NCI-H774 (cell line): Measurements from ENCODE around the gene CTSA.

Experiments
- DNase-seq: peaks from one replicate; lab custom pipeline; 2025; lab: John Stamatoyannopoulos, UW

The CTSA gene

DNA sequence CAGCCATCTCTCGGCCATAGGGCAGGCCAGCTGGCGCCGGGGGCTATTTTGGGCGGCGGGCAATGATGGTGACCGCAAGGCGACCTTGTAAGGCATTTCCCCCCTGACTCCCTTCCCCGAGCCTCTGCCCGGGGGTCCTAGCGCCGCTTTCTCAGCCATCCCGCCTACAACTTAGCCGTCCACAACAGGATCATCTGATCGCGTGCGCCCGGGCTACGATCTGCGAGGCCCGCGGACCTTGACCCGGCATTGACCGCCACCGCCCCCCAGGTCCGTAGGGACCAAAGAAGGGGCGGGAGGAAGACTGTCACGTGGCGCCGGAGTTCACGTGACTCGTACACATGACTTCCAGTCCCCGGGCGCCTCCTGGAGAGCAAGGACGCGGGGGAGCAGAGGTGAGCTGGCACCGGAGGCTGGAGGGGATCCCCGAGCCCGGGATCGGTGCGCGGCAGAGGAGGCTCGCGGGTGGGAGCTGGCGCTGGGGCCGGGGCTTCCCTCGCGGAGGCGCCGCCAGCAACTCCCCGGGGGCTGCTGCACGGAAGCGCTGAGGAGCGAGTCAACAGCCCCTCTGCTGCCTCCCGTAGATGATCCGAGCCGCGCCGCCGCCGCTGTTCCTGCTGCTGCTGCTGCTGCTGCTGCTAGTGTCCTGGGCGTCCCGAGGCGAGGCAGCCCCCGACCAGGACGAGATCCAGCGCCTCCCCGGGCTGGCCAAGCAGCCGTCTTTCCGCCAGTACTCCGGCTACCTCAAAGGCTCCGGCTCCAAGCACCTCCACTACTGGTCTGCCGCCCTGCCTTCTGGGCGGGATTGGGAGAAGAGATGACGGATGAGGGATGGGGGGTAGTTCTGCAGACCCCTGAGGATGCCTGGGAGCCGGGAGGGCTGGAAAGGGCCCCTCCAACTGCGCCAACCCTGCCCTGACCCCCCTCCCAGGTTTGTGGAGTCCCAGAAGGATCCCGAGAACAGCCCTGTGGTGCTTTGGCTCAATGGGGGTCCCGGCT is at the start of gene CTSA, which contains the start of gene NEURL2:
Gene CTSA (plus strand): TSS at position 351 of the 999 bp plus-strand sequence. CDS start 234 bp downstream, at position 585.
Gene NEURL2 (minus strand): TSS at position 224 of the 999 bp plus-strand sequence. CDS start 217 bp downstream, at position 7.
- DNase-seq = peak; percentile 73

DNA sequence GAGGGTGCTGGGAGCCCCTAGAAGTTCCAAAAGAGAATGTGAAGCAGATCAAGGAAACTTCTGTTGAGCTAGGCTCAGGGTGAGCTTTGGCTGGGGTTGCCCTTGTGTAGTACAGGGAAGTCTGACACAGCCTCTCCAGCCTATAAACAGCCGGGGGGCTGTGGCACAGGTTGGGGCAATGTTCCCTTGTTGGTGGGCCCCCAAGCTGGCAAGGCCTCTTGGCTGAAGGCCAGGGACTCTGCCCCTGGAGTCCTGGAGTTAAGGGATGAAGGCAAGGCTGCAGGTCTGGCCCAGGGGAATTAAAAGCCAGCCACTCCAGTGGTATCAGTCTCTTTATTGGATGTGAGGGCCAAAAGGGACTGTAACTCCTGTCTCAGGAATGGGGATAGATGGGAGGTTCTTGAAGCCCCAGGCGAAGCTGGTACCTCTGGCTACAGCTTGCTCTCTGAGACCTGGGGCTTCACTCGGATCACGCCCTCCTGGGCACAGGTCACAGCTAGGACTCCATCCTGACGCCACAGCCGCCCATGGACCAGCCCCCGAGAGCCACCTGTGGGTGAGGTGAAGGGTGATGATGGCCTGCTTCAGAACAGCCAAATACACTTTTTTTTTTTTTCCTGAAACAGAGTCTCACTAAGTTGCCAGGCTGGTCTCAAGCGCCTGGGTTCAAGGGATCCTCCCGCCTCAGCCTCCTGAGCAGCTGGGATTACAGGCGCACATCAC is 49.6 kb upstream of the CTSA start:
- no peak for DNase-seq

DNA sequence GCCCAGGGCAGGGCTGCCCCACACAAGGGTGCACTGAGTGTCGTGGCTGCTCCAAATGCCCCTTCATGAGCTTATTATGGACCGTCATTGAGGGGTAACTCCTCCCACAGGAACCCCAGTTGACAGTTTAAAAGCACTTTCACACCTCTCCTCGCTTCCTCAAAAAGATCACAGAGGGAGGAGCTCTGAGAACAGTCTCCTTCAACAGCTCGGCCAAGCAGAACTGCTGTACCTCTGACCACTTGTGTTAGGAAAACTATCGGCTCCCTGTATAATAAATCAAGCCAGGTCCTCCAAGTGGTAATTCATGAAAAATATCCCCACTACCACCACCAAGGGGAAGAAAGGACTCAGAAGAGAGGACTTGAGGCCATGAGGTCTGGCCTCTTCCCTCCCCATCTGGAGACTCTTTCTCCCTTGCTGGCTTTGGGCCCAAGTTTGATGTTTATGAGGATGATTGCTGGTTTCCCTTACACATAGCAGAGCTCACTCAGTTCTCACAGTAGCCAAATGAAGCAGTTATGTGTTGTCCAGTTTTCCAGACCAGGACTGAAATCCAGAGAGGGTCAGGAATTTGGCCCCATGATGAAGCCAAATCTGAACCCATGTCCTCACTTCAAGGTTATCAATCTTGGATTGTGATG is 48.8 kb upstream of the CTSA start:
- DNase-seq = no peak

DNA sequence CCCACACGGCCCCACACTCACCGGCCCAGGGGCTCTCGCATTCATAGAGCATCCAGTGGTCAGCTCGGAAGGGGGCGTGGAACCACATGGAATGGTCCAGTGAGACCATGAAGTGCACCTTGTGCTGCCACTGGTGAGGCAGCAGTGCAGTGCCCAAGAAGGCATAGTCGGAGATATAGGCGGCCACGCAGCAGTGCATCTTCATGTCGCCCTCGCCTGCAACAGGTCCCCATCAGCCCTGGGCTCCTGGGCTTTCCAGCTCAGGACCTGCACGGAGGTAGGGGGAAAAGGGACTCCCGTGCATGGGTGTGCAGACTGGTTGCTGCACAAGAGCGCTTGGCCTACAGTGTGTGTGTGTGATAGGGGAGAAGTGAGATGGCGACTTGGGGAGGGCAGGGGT is 47.6 kb upstream of the CTSA start:
- no peak for DNase-seq

DNA sequence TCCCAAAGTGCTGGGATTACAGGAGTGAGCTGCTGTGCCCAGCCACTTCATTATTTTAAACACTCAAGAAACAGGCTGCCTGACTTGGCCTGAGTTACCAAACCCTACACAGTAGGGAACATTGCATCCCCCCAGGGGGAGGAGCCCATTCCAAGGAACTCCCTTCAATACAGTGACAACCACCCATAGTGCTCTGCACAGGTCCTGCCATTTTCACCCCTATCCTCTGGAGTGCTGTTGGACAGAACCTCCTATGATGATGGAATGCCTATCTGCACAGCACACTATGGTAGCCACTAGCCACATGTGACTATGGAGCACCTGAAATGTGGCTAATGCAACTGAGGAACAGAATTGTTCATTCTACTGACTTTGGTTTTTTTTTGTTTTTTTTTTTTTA is 45.7 kb upstream of the CTSA start:
- no peak for DNase-seq

DNA sequence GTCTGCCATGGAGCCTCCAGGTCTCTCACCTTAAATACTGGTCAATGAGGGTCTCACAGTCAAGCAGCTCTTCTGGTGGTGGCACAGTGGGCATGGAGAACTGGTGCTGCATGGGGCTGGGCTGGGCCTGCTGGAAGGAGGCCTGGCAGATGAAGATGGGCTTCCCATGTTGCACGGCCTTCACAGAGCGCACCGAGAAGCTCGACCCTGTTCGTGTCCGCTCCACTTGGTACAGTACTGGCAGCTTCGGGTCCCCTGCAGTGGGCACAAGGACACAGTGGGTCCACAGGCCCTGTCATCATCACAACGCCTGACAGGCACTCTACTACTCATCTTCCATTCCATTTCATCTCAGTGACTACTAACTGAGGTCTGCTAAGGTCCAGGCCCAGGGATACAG is 42.7 kb upstream of the CTSA start:
- DNase-seq = no peak

DNA sequence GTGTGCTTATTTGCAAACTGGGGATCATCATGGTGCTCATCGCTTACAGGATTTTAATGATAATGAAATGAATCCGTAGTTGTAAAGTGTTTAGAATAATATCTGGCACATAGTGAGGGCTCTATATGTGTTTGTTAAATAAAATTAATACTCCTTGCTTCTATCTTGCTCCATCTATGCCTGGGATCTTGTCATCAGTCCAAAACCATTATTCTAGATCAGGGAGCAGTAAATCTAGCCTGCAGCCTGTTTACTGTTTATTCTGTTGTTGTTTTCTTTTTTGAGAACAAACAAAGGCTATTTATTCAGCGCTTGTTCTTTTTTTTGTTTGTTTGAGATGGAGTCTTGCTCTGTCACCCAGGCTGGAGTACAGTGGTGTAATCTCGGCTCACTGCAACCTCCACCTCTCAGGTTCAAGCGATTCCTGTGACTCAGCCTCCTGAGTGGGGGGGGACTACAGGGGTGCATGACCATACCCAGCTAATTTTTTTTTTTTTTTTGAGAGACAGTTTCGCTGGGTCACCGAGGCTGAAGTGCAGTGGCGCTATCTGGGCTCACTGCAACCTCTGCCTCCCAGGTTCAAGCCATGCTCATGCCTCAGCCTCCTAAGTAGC is 42.1 kb upstream of the CTSA start:
- DNase-seq = no peak

DNA sequence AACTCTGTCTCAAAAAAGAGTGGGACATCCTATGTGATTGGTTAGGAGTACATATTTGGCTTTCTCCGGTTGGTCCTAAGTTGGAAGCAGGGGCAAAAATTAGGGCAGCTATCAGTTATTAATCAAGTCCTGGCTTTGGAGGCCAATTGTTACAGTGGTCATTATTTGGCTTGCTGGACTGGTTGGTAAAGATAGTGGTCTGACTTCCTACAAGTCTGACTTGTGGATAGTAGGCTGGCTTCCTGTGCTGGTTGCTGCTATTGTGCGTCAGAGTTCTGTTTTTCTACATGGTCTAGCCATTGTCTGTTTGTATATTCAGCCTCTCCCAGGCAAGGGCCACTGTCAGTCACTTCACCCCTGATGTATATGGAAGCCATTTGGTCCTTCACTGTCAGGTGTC is 40.9 kb upstream of the CTSA start:
- no peak for DNase-seq

DNA sequence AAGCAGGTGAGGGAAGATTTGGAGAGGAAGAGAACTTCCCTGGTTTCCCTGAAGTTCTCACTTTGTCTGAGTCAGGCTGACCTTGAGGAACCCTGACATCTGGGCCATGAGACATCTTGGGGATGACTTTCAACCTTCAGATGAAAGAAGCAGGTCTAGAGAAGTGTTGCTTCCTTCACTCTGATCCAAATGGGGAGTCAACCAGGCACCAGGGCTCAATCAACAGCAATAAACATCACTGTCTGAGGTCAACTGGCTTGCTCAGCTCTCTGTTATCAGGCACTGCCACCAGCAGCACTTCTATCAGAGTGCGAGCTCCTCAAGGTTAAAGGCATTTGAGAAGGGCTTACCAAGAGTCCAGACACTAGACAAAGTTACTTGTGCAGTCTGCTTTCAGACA is 40.2 kb upstream of the CTSA start:
- no peak for DNase-seq

DNA sequence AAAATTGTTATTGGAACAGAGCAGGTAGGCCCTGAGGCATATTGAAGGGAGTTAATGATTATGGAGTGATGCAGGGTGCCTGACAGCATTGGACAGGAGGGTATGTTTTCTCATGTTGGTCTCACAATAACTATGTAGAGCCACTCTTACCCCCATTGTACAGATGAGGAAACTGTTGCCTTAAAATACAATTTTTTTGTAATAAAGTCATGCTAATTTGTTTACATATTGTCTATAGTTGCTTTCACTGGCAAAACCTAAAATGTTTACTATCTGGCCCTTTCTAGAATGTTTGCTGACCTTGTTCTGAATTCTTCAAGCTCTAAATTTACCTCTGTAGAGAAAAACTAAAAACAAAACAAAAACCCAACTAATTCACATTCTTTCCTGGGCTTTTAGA is 39.6 kb upstream of the CTSA start:
- no peak for DNase-seq

DNA sequence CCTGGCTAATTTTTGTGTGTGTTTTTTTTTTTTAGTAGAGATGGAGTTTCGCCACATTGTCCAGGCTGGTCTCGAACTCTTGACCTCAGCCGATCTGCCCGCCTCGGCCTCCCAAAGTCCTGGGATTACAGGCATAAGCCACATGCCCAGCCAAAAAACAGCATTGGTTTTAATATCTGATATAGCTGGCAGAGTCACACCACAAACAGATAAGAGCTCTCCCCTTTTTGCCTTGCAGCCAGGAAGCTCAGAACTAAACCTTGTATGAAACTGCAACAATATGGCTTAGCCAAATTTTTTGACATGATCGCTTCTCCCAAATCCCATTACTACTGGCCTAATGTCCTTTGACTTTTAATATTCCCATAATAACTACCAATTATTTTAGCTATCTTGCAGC is 38.8 kb upstream of the CTSA start:
- no peak for DNase-seq

DNA sequence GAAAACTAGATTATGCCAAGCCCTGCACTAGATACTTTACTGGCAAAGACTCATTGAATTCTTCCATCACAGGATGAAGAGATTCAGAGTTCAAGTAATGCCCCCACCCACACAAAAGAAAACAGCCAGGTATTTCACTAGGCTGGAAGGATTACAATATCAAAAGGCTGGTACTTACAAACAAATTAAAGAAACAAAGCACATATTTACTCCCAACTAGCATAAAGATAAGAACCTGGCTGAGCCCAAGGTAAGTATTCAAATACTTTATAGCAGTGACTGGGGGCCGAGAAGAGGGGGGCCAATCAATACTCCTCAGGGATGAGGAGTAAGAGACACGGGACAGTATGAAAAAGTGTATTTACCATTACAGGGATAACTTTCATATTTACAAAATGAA is 37.7 kb upstream of the CTSA start:
- DNase-seq = no peak

DNA sequence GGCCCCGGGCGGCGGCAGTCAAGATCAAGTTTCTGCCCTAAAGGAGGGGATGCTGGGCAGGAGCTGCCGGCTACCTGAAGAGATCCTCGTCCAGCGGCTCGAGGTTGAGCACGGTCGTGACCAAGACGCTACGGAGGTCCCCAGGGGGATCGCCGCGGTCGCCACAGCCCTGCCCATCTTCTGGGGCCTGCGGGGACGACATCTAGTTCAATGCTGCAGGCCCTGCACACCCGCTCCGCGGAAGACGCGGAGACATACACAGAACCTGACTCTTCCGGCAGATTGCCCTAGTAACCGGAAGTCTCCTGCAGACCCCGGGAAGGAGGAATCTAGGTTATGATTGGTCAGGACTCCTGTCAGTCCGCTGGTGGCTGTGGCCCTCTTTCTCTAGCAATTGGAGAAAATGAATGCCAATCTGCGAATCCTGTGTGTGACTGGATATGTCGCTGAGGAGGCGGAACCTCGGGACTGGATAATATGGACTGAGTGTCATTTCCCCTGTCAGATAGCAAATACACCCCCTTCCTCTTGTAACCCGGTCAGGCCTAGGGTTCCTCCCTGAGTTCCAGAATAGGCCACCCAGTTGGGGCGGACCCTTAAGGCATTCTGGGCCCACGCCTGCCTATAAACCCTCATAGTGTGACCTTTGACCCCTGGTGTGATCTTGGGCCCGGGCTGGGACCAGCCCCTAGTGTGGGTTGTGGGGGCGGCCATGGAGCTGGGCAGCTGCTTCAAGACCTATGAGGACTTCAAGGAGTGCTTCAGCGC is 33.8 kb upstream of the CTSA start, which contains the start of the genes ACOT8 and ZSWIM3:
Gene ACOT8 (minus strand): TSS at position 279 of the 768 bp plus-strand sequence. CDS start 77 bp downstream, at position 202.
Gene ZSWIM3 (plus strand): TSS at position 501 of the 768 bp plus-strand sequence. CDS start 212 bp downstream, at position 713.
- DNase-seq = peak; percentile 99

DNA sequence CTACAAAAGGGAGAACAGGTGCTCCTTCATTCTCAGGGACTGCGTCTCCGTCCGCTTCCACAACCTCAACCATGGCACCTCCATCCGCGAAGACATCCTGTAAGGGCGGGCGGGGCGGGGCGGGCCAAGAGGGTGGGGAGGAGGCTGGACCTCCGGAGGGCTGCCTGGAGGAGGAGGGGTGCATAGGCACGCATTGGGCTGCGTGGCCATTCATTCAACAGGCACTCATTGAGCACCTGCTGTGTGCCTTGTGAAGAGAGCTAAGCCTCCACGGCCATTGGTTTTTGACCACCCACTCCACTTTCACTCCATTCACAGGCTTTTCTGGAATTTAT is 33.3 kb upstream of the CTSA start:
- peak; percentile 2 for DNase-seq

DNA sequence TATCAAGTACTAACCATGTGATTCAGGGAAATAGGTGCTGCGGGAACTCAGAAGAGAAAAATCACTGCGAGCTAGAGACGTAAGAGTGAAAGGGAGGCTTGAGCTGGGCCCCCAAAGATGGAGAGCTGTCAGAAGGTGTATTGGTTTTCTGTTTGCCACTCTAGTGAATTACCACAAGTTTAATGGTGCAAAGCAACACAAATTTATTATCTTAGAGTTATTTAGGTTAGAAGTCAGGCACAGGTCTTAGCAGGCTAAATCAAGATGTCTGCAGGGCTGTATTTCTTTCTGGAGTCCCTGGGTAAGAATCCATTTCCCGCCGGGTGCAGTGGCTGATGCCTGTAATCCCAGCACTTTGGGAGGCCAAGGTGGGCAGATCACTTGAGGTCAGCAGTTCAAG is 31.2 kb upstream of the CTSA start:
- no peak for DNase-seq

DNA sequence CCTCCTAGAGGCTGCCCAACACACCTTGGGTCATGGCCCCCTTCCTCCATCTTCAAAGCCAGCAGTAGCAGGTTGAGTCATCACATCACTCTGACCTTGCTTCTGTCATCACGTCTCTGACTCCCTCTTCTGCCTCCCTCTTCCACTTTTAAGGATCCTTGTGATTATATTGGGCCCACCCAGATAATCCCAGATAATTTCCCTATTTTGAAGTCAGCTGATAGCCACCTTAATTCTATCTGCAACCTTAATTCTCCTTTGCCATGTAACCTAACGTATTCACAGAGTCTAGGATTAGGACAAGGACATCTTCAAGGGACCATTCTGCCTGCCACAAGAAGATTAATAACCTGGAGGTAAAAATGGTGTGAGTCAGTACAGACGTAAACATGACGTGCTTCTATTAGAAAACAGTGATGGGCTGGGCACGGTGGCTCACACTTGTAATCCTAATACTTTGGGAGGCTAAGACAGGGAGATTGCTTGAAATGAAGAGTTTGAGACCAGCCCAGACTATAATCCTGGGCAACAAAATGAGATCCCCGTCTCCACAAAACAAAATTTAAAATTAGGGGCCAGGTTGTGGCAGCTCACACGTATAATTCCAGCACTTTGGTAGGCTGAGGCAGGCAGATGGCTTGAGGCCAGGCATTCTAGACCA is 30.4 kb upstream of the CTSA start:
- no peak for DNase-seq

DNA sequence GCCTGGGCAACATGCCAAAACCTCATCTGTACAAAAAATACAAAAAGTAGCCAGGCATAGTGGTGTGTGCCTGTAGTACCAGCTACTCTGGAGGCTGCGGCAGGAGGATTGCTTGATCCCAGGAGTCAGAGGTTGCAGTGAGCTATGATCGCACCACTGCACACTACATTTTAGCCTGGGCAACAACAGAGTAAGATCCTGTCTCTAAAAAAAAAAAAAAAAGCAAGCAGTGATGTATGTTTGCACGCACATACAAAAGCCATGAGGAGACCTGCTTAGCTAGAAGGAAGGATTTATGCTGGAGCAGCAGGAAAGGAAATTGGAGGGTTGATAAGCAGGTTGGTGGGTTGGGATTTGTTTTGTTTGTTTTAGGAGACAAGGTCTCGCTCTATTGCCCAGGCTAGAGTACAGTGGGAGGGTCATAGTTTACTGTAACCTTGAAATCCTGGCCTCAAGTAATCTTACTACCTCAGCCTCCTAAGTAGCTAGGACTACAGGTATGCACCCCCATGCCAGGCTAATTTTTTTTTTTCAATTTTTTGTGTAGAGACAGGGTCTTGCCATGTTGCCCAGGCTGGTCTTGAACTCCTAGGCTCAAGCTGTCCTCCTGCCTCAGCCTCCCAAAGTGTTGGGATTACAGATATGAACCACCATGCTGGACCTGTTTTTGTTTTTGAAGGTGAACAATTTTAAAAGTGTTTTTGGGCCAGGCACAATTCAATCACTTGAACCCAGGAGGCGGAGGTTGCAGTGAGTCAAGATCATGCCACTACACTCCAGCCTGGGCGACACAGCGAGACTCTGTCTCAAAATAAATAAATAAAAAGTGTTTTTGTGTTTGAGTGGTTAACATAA is 29.7 kb upstream of the CTSA start:
- peak; percentile 11 for DNase-seq

DNA sequence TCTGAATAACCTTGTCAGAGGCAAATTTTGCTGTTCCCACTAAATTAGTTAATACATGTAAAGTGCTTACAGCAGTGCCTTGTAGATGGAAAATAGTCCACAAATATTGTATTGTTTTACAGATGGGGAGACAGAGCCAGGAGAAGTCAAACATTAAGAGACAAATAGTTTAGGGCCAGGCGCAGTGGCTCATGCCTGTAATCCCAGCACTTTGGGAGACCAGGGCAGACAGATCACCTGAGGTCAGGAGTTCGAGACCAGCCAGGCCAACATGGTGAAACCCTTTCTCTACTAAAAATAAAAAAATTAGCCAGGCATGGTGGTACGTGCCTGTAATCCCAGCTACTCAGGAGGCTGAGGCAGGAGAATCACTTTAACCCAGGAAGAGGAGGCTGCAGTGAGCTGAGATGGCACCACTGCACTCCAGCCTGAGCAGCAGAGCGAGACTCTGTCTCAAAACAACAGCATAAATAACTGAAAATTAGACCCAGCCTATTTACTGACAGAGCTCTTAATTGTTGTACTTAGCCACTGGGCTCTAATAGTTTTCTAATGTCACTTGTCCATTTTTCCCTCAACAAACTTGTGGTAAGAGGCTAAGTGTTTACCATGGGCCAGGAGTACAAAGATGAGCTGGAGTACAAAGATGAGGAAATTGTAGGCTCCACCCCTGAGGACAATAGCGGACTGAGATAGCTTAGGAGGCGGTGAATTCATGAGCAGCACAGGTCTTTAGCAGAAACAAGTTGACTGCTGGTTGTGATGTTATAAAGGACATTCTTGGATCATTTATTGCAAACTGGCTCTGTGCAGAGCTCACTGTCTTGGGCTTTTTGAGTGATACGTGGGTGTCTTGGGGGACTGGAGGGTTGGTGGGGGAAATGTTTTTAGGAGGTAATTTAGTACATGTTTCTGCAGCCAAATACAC is 27.3 kb upstream of the CTSA start:
- peak; percentile 2 for DNase-seq
